ENCODE measurements around the gene DNAH5. TPM values are rescaled to one million over a fixed set of nuclear protein-coding genes. Genes with fewer than 3 reads are reported as not detected.

The DNAH5 gene
- total RNA-seq, 1 donor from 2014 or later, result not detected

DNA sequence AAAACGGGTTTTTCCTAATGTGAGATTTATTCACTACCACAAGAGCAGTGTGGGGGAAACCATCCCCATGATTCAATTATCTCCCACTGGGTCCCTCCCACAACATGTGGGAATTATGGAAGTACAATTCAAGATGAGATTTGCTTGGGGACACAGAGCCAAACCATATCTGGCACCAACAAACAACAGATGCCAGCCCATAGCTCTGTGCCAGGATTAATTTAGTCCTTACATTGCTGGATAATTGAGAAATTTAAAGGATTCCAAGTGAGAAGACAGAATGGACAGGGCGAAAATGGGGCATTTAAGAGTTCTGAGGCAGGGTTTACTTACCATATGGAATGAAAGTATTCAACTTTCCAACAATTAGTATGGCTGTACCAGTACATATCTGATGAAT is 30.8 kb upstream of the DNAH5 start:
- no peak overlapping the region for H3K27ac Mint-ChIP-seq
- no peaks in the 10 kb centered on the region for H3K4me1 Mint-ChIP-seq (ENCODE audit: low read depth)
- intact Hi-C loops (cut with micrococcal nuclease), result no loop called here
- no peak for DNase-seq (ENCODE audit: low spot score)
- no peaks in the 10 kb centered on the region for H3K36me3 Mint-ChIP-seq (ENCODE audit: low read depth)
- no peaks in the 10 kb centered on the region for H3K9me3 Mint-ChIP-seq
- no peak overlapping the region for H3K4me3 Mint-ChIP-seq
- no peaks in the 10 kb centered on the region for H3K27me3 Mint-ChIP-seq (ENCODE audit: insufficient read depth)

DNA sequence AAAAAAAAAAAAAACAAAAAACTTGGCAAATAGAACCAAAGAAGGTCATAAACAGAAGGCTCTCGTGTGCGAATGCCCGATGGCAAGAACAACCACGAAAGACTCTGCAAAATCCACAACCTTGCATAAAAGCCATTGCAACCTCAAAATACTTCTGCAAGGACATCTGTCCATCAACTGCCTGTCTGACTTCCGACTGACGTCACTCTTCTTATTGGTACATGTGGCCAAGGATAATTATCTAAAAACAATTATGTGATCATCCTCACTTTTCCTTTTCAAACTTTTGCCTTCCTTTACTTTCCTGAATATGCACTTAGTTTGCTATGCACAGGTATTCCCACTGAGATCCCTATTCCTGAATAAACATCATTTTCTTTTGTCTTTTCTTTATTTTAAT is 29.2 kb upstream of the DNAH5 start:
- Mint-ChIP-seq H3K9me3 (no peaks in the 10 kb centered on the region), H3K36me3 (ENCODE audit: low read depth) (no peaks in the 10 kb centered on the region), H3K27ac (no peak overlapping the region), H3K4me3 (no peak overlapping the region), H3K27me3 (ENCODE audit: insufficient read depth) (no peaks in the 10 kb centered on the region), H3K4me1 (ENCODE audit: low read depth) (no peaks in the 10 kb centered on the region)
- no peak for DNase-seq (ENCODE audit: low spot score)
- intact Hi-C loops (cut with micrococcal nuclease), result no loop called here

DNA sequence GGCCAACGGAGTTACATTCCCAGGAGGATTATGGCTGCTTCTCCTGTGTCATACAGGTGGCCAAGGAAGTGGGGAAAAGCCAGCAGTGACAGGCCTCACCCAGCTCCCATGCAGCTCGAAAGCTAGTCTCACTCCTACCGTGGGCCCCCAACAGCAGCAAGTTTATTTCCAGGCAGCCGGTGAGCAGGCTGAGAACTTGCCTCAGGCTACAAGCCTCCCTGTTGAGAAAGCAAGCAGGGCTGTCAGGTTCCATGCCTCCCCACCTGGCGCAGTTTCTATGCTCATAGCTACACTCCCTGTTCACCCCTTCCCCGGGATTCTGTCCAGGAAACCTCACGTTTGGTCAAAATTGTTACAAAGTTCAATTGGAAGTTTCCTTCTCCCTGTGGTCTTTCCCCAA is 27.5 kb upstream of the DNAH5 start:
- Mint-ChIP-seq H3K27ac (no peak overlapping the region), H3K4me1 (ENCODE audit: low read depth) (no peaks in the 10 kb centered on the region), H3K9me3 (no peaks in the 10 kb centered on the region), H3K36me3 (ENCODE audit: low read depth) (no peaks in the 10 kb centered on the region), H3K27me3 (ENCODE audit: insufficient read depth) (peaks cover 2% of the 10 kb centered on the region), H3K4me3 (no peak overlapping the region)
- intact Hi-C loops (cut with micrococcal nuclease), result no loop called here
- no peak for DNase-seq (ENCODE audit: low spot score)

DNA sequence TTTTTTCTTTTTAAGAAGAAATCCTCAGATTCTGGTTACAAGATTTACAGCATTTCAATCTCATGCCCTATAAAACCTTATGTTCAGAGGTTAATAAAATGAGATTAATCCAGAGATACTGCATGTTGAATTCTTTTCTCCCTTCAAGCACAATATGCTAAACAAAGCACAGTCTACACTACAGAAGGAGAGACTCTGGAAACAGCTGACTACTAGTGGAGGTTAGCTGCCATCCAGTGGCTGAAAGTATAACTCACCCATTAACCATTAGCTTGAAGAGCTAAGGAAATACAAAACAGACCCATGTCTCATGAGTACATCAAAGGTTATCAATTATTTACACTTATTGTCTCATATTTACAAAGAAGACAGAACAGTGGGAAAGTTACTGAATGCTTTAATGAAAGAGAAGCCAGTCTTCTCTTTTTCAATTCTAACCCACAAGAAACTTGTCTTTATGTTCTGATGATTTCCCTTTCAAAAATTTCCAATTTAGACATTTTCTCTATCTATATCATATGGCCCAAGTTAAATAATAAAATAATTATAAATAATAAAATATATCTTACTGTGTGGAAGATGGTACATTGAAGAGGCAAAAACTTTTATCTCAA is 12.7 kb upstream of the DNAH5 start:
- H3K36me3 Mint-ChIP-seq (ENCODE audit: low read depth), result no peaks in the 10 kb centered on the region
- no peak for DNase-seq (ENCODE audit: low spot score)

DNA sequence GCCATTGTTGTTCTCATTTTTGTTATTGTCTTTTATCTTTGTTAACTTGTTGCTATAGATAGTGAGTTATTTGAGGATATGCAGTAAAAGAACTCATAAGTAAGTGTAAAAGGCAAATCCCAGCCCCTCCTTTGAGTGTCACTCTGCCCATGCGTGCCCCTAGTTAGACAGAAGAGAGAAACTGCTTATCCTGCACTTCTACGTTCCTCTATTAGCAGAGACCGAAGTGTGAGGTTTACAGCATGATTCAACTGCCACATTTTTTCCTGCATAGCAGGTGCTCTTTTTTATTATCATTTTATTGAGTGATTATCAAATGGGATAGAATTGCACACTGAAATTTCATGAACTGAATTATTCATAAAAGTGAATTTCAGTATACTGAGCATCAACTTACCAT is 12.0 kb upstream of the DNAH5 start:
- no peak for DNase-seq (ENCODE audit: low spot score)
- H3K4me1 Mint-ChIP-seq (ENCODE audit: low read depth), result no peaks in the 10 kb centered on the region
- H3K27ac Mint-ChIP-seq, result no peak overlapping the region
- H3K36me3 Mint-ChIP-seq (ENCODE audit: low read depth), result no peaks in the 10 kb centered on the region
- H3K27me3 Mint-ChIP-seq (ENCODE audit: insufficient read depth), result no peaks in the 10 kb centered on the region
- H3K4me3 Mint-ChIP-seq, result no peak overlapping the region
- no peaks in the 10 kb centered on the region for H3K9me3 Mint-ChIP-seq
- intact Hi-C loops (cut with micrococcal nuclease), result no loop called here

More for the DNA sequence above, 12.7 kb upstream of the DNAH5 start:
- Mint-ChIP-seq H3K4me3 (no peak overlapping the region), H3K4me1 (ENCODE audit: low read depth) (no peaks in the 10 kb centered on the region), H3K9me3 (no peaks in the 10 kb centered on the region), H3K27ac (no peak overlapping the region), H3K27me3 (ENCODE audit: insufficient read depth) (no peaks in the 10 kb centered on the region)
- intact Hi-C loops (cut with micrococcal nuclease), result no loop called here

DNA sequence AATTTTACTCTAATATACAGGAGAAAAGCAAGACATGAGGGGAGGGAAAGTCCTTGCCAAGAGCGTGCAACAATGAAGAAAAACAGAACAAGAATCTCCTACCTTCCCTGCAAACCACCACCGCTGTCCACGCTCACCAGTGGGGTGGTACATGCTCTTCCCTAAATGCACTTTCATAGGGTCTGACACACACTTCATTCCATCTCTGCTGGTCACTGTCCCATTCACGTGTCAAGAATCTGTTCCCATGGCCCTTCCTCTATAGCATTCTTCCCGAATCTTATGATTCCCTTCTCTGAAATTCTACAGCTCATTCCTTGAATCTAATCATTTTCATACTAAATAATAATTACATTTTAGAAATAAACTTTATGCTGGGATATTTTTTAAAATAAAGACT is 11.4 kb upstream of the DNAH5 start:
- no peaks in the 10 kb centered on the region for H3K4me1 Mint-ChIP-seq (ENCODE audit: low read depth)
- H3K4me3 Mint-ChIP-seq, result no peak overlapping the region
- no peaks in the 10 kb centered on the region for H3K9me3 Mint-ChIP-seq
- no peak overlapping the region for H3K27ac Mint-ChIP-seq
- intact Hi-C loops (cut with micrococcal nuclease), result no loop called here
- DNase-seq (ENCODE audit: low spot score), result no peak
- H3K36me3 Mint-ChIP-seq (ENCODE audit: low read depth), result no peaks in the 10 kb centered on the region
- no peaks in the 10 kb centered on the region for H3K27me3 Mint-ChIP-seq (ENCODE audit: insufficient read depth)

DNA sequence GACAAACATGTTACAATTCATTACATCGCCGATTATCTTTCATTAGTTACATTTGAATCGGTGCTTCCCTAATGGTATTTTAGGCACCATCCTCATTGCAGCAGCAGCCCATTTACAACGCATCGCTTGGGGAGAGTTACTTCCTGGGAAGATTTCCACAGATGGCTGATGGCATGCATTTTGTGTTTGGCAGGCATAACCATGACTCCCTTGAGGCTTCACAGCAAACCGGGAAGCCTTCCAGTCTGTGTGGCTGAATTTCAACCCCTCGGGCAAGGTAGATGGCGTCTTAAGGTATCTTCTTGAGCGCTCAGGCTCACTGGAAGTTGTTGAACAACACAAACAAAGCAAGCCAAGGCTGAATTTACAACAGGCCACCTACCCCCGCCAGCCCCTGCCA is 1.6 kb upstream of the DNAH5 start:
- no peaks in the 10 kb centered on the region for H3K9me3 Mint-ChIP-seq
- H3K27me3 Mint-ChIP-seq (ENCODE audit: insufficient read depth), result no peaks in the 10 kb centered on the region
- intact Hi-C loops (cut with micrococcal nuclease), result no loop called here
- no peaks in the 10 kb centered on the region for H3K36me3 Mint-ChIP-seq (ENCODE audit: low read depth)
- H3K4me1 Mint-ChIP-seq (ENCODE audit: low read depth), result no peaks in the 10 kb centered on the region
- DNase-seq (ENCODE audit: low spot score), result no peak
- H3K27ac Mint-ChIP-seq, result no peak overlapping the region
- H3K4me3 Mint-ChIP-seq, result no peak overlapping the region

DNA sequence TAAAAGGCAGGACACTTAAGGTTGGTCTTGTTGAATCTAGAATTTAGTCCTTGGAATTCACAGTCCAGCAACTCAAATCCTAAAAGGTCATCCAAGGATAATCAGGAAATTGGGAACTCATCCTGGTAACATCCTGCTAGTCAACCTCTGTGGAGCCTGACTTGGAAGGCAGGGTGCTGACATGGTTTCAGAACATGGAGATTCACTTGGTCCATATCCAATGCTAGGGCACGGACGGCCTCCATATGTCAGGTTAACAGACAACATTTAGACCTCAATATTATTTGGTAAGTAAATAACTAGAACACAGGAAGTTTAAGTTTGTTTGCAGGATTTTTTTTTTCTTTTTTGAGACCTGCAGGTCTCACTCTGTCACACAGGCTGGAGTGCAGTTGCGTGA is 783 bp upstream of the DNAH5 start:
- no peak overlapping the region for H3K27ac Mint-ChIP-seq
- H3K27me3 Mint-ChIP-seq (ENCODE audit: insufficient read depth), result no peaks in the 10 kb centered on the region
- H3K4me3 Mint-ChIP-seq, result no peak overlapping the region
- no peaks in the 10 kb centered on the region for H3K9me3 Mint-ChIP-seq
- intact Hi-C loops (cut with micrococcal nuclease), result no loop called here
- no peak for DNase-seq (ENCODE audit: low spot score)
- no peaks in the 10 kb centered on the region for H3K4me1 Mint-ChIP-seq (ENCODE audit: low read depth)
- no peaks in the 10 kb centered on the region for H3K36me3 Mint-ChIP-seq (ENCODE audit: low read depth)

DNA sequence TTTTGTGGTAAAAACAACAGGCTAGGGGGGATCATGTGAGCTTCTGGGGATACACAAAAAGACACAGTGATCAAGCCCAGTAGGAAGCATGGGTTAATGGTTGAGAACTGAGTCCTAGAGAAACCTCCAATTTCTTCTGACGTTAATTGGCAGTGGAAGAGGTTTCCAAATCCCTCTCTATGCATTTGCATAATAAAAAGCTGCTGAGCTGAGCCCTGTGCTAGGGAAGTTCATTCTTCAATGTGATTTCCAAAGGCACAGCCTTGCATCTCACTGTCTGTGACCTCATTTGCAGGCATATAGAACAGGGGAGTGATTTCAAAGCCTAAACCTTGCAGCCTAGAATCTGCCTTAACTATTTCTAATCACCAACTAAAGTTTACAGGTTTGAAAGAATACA is 812 bp downstream of the DNAH5 start:
- DNase-seq (ENCODE audit: low spot score), result no peak
- H3K27me3 Mint-ChIP-seq (ENCODE audit: insufficient read depth), result no peaks in the 10 kb centered on the region
- H3K4me3 Mint-ChIP-seq, result no peak overlapping the region
- no peaks in the 10 kb centered on the region for H3K9me3 Mint-ChIP-seq
- no peak overlapping the region for H3K27ac Mint-ChIP-seq
- H3K4me1 Mint-ChIP-seq (ENCODE audit: low read depth), result no peaks in the 10 kb centered on the region
- H3K36me3 Mint-ChIP-seq (ENCODE audit: low read depth), result no peaks in the 10 kb centered on the region
- intact Hi-C loops (cut with micrococcal nuclease), result no loop called here

DNA sequence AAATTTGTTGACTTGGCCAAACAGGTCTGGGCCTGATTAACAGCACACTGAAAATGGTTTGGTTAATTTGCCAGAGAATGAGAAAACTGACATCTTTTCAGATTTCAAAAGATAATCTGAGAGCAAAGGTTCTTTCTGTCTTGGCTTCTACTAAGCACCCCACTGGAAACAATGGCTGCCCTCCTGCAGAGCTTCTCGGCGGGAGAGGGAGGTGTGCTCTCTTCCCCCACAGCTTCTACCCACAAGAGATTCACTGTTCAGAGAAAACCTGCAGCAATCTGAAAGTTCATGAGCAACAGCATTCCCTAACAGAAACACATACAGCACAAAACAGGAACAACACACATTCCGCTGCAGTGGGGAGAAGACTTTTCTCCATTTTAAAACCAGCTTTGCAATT is 3.0 kb downstream of the DNAH5 start:
- no peaks in the 10 kb centered on the region for H3K36me3 Mint-ChIP-seq (ENCODE audit: low read depth)
- H3K27ac Mint-ChIP-seq, result no peak overlapping the region
- no peak for DNase-seq (ENCODE audit: low spot score)
- H3K27me3 Mint-ChIP-seq (ENCODE audit: insufficient read depth), result no peaks in the 10 kb centered on the region
- no peaks in the 10 kb centered on the region for H3K4me1 Mint-ChIP-seq (ENCODE audit: low read depth)
- H3K9me3 Mint-ChIP-seq, result no peaks in the 10 kb centered on the region
- H3K4me3 Mint-ChIP-seq, result no peak overlapping the region
- intact Hi-C loops (cut with micrococcal nuclease), result no loop called here

DNA sequence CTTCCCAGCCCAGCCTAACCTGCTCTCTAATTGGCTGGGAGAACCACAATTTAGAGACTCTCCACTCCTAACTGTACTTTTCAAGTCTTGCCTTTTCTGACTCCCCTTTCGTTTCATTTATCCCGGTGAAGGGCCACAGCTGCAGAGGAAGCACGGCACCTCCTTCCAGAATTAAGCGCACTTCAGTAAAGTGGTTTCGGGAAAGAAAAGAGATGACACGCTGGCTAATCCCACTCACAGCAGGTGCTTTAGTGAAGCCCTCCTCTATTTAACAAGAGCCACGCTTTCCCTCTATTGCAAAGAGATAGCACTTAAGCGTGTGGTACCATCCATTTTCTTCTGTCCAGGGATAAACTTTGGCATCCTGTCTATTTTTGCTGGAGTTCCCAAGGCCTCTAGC is 4.8 kb downstream of the DNAH5 start:
- no peaks in the 10 kb centered on the region for H3K27me3 Mint-ChIP-seq (ENCODE audit: insufficient read depth)
- H3K4me3 Mint-ChIP-seq, result no peak overlapping the region
- H3K27ac Mint-ChIP-seq, result no peak overlapping the region
- H3K4me1 Mint-ChIP-seq (ENCODE audit: low read depth), result no peaks in the 10 kb centered on the region
- no peak for DNase-seq (ENCODE audit: low spot score)
- no peaks in the 10 kb centered on the region for H3K36me3 Mint-ChIP-seq (ENCODE audit: low read depth)
- intact Hi-C loops (cut with micrococcal nuclease), result no loop called here
- H3K9me3 Mint-ChIP-seq, result no peaks in the 10 kb centered on the region

DNA sequence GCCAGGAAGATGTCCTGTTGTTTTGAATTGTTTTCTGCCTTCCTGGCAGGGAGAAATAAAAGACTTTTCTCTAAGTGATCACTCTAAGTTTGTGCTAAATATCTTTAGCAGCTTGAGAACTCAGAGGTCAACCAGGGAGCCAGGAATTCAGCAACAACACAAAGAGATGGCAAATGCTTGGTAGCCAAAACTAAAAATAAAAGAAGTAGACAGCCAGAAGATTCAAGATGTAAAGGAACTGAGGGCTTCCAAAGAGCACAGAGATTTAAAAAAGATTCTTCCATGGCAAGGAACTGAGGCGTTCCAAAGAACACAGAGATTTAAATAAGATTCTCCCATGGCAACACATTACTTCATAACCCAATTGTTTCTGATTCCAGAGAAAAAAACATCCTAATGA is 9.6 kb downstream of the DNAH5 start:
- Mint-ChIP-seq H3K27me3 (ENCODE audit: insufficient read depth) (no peaks in the 10 kb centered on the region), H3K27ac (no peak overlapping the region), H3K4me1 (ENCODE audit: low read depth) (no peaks in the 10 kb centered on the region), H3K36me3 (ENCODE audit: low read depth) (no peaks in the 10 kb centered on the region), H3K4me3 (no peak overlapping the region), H3K9me3 (peaks cover 5% of the 10 kb centered on the region)
- no peak for DNase-seq (ENCODE audit: low spot score)
- intact Hi-C loops (cut with micrococcal nuclease), result no loop called here

DNA sequence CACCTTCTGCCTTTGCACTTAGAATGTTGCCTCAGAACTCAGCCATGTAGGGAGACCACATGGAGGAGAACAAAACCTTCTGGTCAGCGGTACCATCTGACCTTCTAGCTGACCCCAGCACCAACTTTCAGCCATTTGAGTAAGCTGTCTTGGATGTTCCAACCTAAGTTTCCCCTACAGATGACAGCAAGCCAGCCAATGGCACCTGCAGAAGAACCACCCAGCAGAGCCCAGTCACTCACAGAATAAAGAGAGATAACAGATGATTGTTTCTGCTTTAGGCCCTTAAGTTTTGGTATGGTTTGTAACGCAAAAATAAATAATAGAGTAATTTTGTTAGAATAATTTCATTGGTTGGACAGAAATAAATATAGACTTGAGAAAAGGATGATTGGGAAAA is 10.4 kb downstream of the DNAH5 start:
- Mint-ChIP-seq H3K27me3 (ENCODE audit: insufficient read depth) (no peaks in the 10 kb centered on the region), H3K4me1 (ENCODE audit: low read depth) (no peaks in the 10 kb centered on the region), H3K9me3 (peaks cover 5% of the 10 kb centered on the region), H3K27ac (no peak overlapping the region), H3K4me3 (no peak overlapping the region), H3K36me3 (ENCODE audit: low read depth) (no peaks in the 10 kb centered on the region)
- DNase-seq (ENCODE audit: low spot score), result no peak
- intact Hi-C loops (cut with micrococcal nuclease), result no loop called here

DNA sequence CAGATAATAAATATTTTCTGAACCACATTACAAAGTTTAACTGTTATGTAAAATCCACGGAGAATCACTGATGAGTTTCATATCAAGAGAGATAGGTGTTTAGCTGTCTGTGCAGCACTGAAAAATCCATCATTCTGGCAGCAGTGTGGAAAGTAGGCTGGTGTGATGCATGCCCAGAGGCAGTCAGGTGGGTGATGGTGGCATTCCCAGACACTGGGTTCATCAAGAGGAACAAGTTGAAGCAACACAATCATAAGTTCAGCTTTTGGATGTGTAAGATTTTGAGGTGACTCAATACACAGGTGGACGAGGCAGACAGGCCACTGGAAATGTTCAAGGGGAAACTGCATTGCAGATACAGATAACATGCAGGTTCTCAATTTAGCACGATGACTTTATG is 11.9 kb downstream of the DNAH5 start:
- Mint-ChIP-seq H3K36me3 (ENCODE audit: low read depth) (no peaks in the 10 kb centered on the region), H3K27me3 (ENCODE audit: insufficient read depth) (no peaks in the 10 kb centered on the region), H3K4me1 (ENCODE audit: low read depth) (no peaks in the 10 kb centered on the region), H3K4me3 (no peak overlapping the region), H3K27ac (no peak overlapping the region), H3K9me3 (peaks cover 5% of the 10 kb centered on the region)
- intact Hi-C loops (cut with micrococcal nuclease), result no loop called here
- no peak for DNase-seq (ENCODE audit: low spot score)
